Parathyroid adenoma (tissue), 2 donors: Measurements from ENCODE around the gene STAM.

ENCODE experiments used
- H2AFZ ChIP-seq: fragments of 300-600 bp; sonication (generic); one replicate; pipeline ENCODE4 v1.7.0; 2017; ENCODE audit warnings: antibody characterized with exemption, mild to moderate bottlenecking
- H3K27ac ChIP-seq: fragments of 300-600 bp; sonication (generic); one replicate; pipeline ENCODE4 v1.7.0; 2017
- H3K27me3 ChIP-seq: fragments of 300-600 bp; sonication (generic); one replicate; pipeline ENCODE4 v1.7.0; 2017; ENCODE audit warnings: low read length; ENCODE audit not compliant: control insufficient read depth, insufficient read depth
- H3K36me3 ChIP-seq: fragments of 300-600 bp; sonication (generic); one replicate; pipeline ENCODE4 v1.7.0; 2017; ENCODE audit warnings: low read length; ENCODE audit not compliant: control insufficient read depth, insufficient read depth
- H3K4me1 ChIP-seq: fragments of 300-600 bp; sonication (generic); one replicate; pipeline ENCODE4 v1.7.0; 2017; ENCODE audit warnings: control low read depth
- H3K4me2 ChIP-seq: fragments of 300-600 bp; sonication (generic); one replicate; pipeline ENCODE4 v1.7.0; 2017; ENCODE audit warnings: low read length
- H3K4me3 ChIP-seq: fragments of 300-600 bp; sonication (generic); one replicate; pipeline ENCODE4 v1.7.0; 2017; ENCODE audit warnings: low read depth, low read length
- H3K79me2 ChIP-seq: fragments of 300-600 bp; sonication (generic); one replicate; pipeline ENCODE4 v1.7.0; 2017; ENCODE audit warnings: control low read depth
- H3K9ac ChIP-seq: fragments of 300-600 bp; sonication (generic); one replicate; pipeline ENCODE4 v1.7.0; 2017; ENCODE audit warnings: mild to moderate bottlenecking
- H3K9me3 ChIP-seq: fragments of 300-600 bp; sonication (generic); one replicate; pipeline ENCODE4 v1.7.0; 2017; ENCODE audit warnings: low read length; ENCODE audit not compliant: control insufficient read depth
- TF ChIP-seq, protein P1 (sequence below): fragments of 300-600 bp; sonication (generic); IDR thresholded peaks from one replicate; pipeline ENCODE4 v1.7.0; 2017; ENCODE audit warnings: antibody characterized with exemption, mild to moderate bottlenecking
- donor health status: primary hyperparathyroidism.

STAM gene

GRCh38 chr10:17649836-17650235 is 5.9 kb downstream of the STAM start:
- H3K4me2 ChIP-seq = no peak overlapping the region
- peaks cover 54% of the 10 kb centered on the region for H3K79me2 ChIP-seq
- no peaks in the 10 kb centered on the region for H3K36me3 ChIP-seq
- H3K27me3 ChIP-seq = no peaks in the 10 kb centered on the region
- no peak overlapping the region for H2AFZ ChIP-seq
- no peak overlapping the region for H3K4me3 ChIP-seq
- TF ChIP-seq, protein P1, sequence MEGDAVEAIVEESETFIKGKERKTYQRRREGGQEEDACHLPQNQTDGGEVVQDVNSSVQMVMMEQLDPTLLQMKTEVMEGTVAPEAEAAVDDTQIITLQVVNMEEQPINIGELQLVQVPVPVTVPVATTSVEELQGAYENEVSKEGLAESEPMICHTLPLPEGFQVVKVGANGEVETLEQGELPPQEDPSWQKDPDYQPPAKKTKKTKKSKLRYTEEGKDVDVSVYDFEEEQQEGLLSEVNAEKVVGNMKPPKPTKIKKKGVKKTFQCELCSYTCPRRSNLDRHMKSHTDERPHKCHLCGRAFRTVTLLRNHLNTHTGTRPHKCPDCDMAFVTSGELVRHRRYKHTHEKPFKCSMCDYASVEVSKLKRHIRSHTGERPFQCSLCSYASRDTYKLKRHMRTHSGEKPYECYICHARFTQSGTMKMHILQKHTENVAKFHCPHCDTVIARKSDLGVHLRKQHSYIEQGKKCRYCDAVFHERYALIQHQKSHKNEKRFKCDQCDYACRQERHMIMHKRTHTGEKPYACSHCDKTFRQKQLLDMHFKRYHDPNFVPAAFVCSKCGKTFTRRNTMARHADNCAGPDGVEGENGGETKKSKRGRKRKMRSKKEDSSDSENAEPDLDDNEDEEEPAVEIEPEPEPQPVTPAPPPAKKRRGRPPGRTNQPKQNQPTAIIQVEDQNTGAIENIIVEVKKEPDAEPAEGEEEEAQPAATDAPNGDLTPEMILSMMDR = no peak
- no peak overlapping the region for H3K9ac ChIP-seq
- no peak overlapping the region for H3K27ac ChIP-seq
- H3K4me1 ChIP-seq = no peaks in the 10 kb centered on the region
- no peaks in the 10 kb centered on the region for H3K9me3 ChIP-seq

GRCh38 chr10:17650416-17650815 is 6.5 kb downstream of the STAM start:
- H3K9me3 ChIP-seq = no peaks in the 10 kb centered on the region
- H3K4me1 ChIP-seq = no peaks in the 10 kb centered on the region
- H3K9ac ChIP-seq = no peak overlapping the region
- H3K79me2 ChIP-seq = peaks cover 48% of the 10 kb centered on the region
- TF ChIP-seq, protein P1 = no peak
- no peaks in the 10 kb centered on the region for H3K27me3 ChIP-seq
- no peak overlapping the region for H2AFZ ChIP-seq
- no peak overlapping the region for H3K4me3 ChIP-seq
- H3K4me2 ChIP-seq = no peak overlapping the region
- no peaks in the 10 kb centered on the region for H3K36me3 ChIP-seq
- H3K27ac ChIP-seq = no peak overlapping the region

- Histone ChIP-seq H3K36me3 (no peaks in the 10 kb centered on the region), H2AFZ (no peak overlapping the region), H3K9me3 (no peaks in the 10 kb centered on the region), H3K4me1 (no peaks in the 10 kb centered on the region), H3K79me2 (peaks cover 41% of the 10 kb centered on the region), H3K9ac (no peak overlapping the region), H3K4me3 (no peak overlapping the region), H3K27me3 (no peaks in the 10 kb centered on the region), H3K4me2 (no peak overlapping the region), H3K27ac (no peak overlapping the region)
- TF ChIP-seq, protein P1 = no peak
Observed at GRCh38 chr10:17651896-17652295, 7.9 kb downstream of the STAM start.

- no peak overlapping the region for H3K4me2 ChIP-seq
- H3K4me3 ChIP-seq = no peak overlapping the region
- H3K9me3 ChIP-seq = no peaks in the 10 kb centered on the region
- TF ChIP-seq, protein P1 = no peak
- H3K4me1 ChIP-seq = no peaks in the 10 kb centered on the region
- no peak overlapping the region for H3K27ac ChIP-seq
- no peaks in the 10 kb centered on the region for H3K36me3 ChIP-seq
- no peak overlapping the region for H3K9ac ChIP-seq
- H3K27me3 ChIP-seq = no peaks in the 10 kb centered on the region
- no peak overlapping the region for H2AFZ ChIP-seq
- H3K79me2 ChIP-seq = peaks cover 38% of the 10 kb centered on the region
Observed at GRCh38 chr10:17652585-17652984, 8.6 kb downstream of the STAM start.

DNA sequence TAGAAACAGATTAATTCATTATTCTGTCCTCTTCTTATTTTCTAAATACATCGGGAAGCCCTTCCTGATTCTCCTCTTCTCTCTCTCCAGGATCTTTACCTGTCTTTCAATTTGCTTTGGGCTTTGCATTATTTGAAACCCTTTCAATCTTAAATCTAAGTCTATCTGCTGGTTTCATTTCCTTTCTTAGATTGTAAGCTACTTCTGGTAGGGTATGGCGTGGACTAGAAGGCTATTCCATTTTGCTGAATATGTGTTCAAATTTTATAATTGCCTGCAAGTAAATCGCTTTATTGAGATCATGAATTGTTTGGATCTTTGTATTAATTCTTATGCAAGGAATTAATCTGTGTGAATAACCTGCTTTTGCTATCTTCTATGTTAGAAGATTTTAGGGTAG is 11.1 kb downstream of the STAM start:
- TF ChIP-seq, protein P1 = no peak
- H3K9ac ChIP-seq = no peak overlapping the region
- no peak overlapping the region for H3K4me2 ChIP-seq
- H2AFZ ChIP-seq = no peak overlapping the region
- peaks cover 33% of the 10 kb centered on the region for H3K79me2 ChIP-seq
- no peak overlapping the region for H3K4me3 ChIP-seq
- H3K27me3 ChIP-seq = no peaks in the 10 kb centered on the region
- H3K9me3 ChIP-seq = no peaks in the 10 kb centered on the region
- no peaks in the 10 kb centered on the region for H3K4me1 ChIP-seq
- H3K27ac ChIP-seq = no peak overlapping the region
- no peaks in the 10 kb centered on the region for H3K36me3 ChIP-seq
